Immature natural killer cell (primary cell): ENCODE data around the gene FCRL5. TPM values are rescaled to one million over a fixed set of nuclear protein-coding genes. Genes with fewer than 3 reads are reported as not detected.
"Not testable (repeated sequence)": the region's sequence is repeated elsewhere in the genome, so short reads cannot be mapped to it uniquely, and the experiment has no call there.

ENCODE experiments used
- DNase-seq, 3 donors: peaks; one replicate each; pipeline ENCODE4 v3.0.0; 2022; ENCODE audit warnings: mixed read lengths in 1 of 3
- H3K27ac Mint-ChIP-seq, 6 donors: one replicate each; pipeline ENCODE4 v1.8.0; 2020; ENCODE audit warnings: mixed read lengths in 6 of 6, mild to moderate bottlenecking in 5 of 6, inconsistent platforms in 4 of 6, moderate library complexity in 3 of 6
- H3K27me3 Mint-ChIP-seq, 3 donors: one replicate each; pipeline ENCODE4 v1.8.0; 2020 to 2021; ENCODE audit warnings: low read depth in 3 of 3, mild to moderate bottlenecking in 3 of 3, mixed read lengths in 3 of 3, moderate library complexity in 3 of 3, inconsistent platforms in 1 of 3
- H3K36me3 Mint-ChIP-seq, 3 donors: one replicate each; pipeline ENCODE4 v1.8.0; 2020; ENCODE audit warnings: mixed read lengths in 3 of 3, inconsistent platforms in 2 of 3, mild to moderate bottlenecking in 2 of 3
- H3K4me1 Mint-ChIP-seq, 2 donors: one replicate each; pipeline ENCODE4 v1.8.0; 2020; ENCODE audit warnings: inconsistent platforms in 2 of 2, mild to moderate bottlenecking in 2 of 2, mixed read lengths in 2 of 2, moderate library complexity in 1 of 2
- H3K4me3 Mint-ChIP-seq, 5 donors: one replicate each; pipeline ENCODE4 v1.8.0; 2020; ENCODE audit warnings: mild to moderate bottlenecking in 5 of 5, mixed read lengths in 5 of 5, inconsistent platforms in 3 of 5, moderate library complexity in 3 of 5
- H3K9me3 Mint-ChIP-seq, 6 donors: one replicate each; pipeline ENCODE4 v1.8.0; 2020; ENCODE audit warnings: mild to moderate bottlenecking in 6 of 6, mixed read lengths in 6 of 6, inconsistent platforms in 4 of 6, moderate library complexity in 3 of 6
- polyA plus RNA-seq, 3 donors: library from polyadenylated mRNA; unstranded; fragments of 300-500 nt; fragmentation: Illumina TruSeq; gene quantifications; one replicate each; pipeline ENCODE4 v1.2.3, GENCODE V29; 2021

FCRL5 gene
- polyA plus RNA-seq, 3 donors from 2014 or later: 0.10 TPM; not detected in 2

GRCh38 chr1:157566484-157567300 is 14.4 kb upstream of the FCRL5 start:
- H3K4me1 Mint-ChIP-seq: peaks cover 7 to 15% of the 10 kb centered on the region in 2 donors
- no peaks in the 10 kb centered on the region for H3K36me3 Mint-ChIP-seq
- H3K27ac Mint-ChIP-seq: no peak overlapping the region
- H3K4me3 Mint-ChIP-seq: no peak overlapping the region
- H3K9me3 Mint-ChIP-seq: no peaks in the 10 kb centered on the region
- peaks cover 3 to 7% (median 4%) of the 10 kb centered on the region in 3 donors for H3K27me3 Mint-ChIP-seq
- no peak for DNase-seq

- Mint-ChIP-seq H3K27ac (no peak overlapping the region), H3K9me3 (no peaks in the 10 kb centered on the region), H3K4me3 (no peak overlapping the region), H3K36me3 (no peaks in the 10 kb centered on the region), H3K27me3 (peaks cover 4 to 9% (median 5%) of the 10 kb centered on the region in 3 donors), H3K4me1 (peaks cover 7 to 15% of the 10 kb centered on the region in 2 donors)
- no peak for DNase-seq
Measured at GRCh38 chr1:157562515-157562914, 10.2 kb upstream of the FCRL5 start.

GRCh38 chr1:157558119-157558518 is 5.8 kb upstream of the FCRL5 start:
- Mint-ChIP-seq H3K27me3 (peaks cover 4 to 5% (median 5%) of the 10 kb centered on the region in 3 donors), H3K4me3 (no peak overlapping the region), H3K27ac (no peak overlapping the region), H3K9me3 (no peaks in the 10 kb centered on the region), H3K4me1 (peaks cover 7 to 13% of the 10 kb centered on the region in 2 donors), H3K36me3 (no peaks in the 10 kb centered on the region)
- no peak for DNase-seq

GRCh38 chr1:157548081-157548480 is 4.2 kb downstream of the FCRL5 start:
- not testable (repeated sequence) for H3K27ac Mint-ChIP-seq
- peaks cover 0 to 10% (median 7%) of the 10 kb centered on the region in 3 donors for H3K27me3 Mint-ChIP-seq

GRCh38 chr1:157542676-157543075 is 9.6 kb downstream of the FCRL5 start:
- Mint-ChIP-seq H3K36me3 (no peaks in the 10 kb centered on the region), H3K27ac (no peak overlapping the region), H3K9me3 (no peaks in the 10 kb centered on the region), H3K4me3 (no peak overlapping the region), H3K27me3 (peaks cover 8 to 15% (median 9%) of the 10 kb centered on the region in 3 donors), H3K4me1 (no peaks in the 10 kb centered on the region)
- no peak for DNase-seq

More at GRCh38 chr1:157548081-157548480, 4.2 kb downstream of the FCRL5 start:
- not testable (repeated sequence) for H3K4me3 Mint-ChIP-seq, H3K36me3 Mint-ChIP-seq, H3K9me3 Mint-ChIP-seq, DNase-seq, H3K4me1 Mint-ChIP-seq

GRCh38 chr1:157540852-157541251 is 11.5 kb downstream of the FCRL5 start:
- no peaks in the 10 kb centered on the region for H3K36me3 Mint-ChIP-seq
- H3K27ac Mint-ChIP-seq: no peak overlapping the region
- H3K4me1 Mint-ChIP-seq: no peaks in the 10 kb centered on the region
- H3K27me3 Mint-ChIP-seq: peaks cover 10 to 15% (median 12%) of the 10 kb centered on the region in 3 donors
- no peaks in the 10 kb centered on the region for H3K9me3 Mint-ChIP-seq
- DNase-seq: no peak
- H3K4me3 Mint-ChIP-seq: no peak overlapping the region

GRCh38 chr1:157540160-157540748 is 12.1 kb downstream of the FCRL5 start:
- Mint-ChIP-seq H3K4me1 (no peaks in the 10 kb centered on the region), H3K9me3 (no peaks in the 10 kb centered on the region), H3K4me3 (no peak overlapping the region), H3K36me3 (no peaks in the 10 kb centered on the region), H3K27me3 (peaks cover 10 to 15% (median 10%) of the 10 kb centered on the region in 3 donors), H3K27ac (no peak overlapping the region)
- DNase-seq: no peak

- no peak for DNase-seq
- Mint-ChIP-seq H3K4me3 (no peak overlapping the region), H3K27ac (no peak overlapping the region), H3K4me1 (no peaks in the 10 kb centered on the region), H3K9me3 (no peaks in the 10 kb centered on the region), H3K27me3 (peaks cover 10 to 17% (median 14%) of the 10 kb centered on the region in 3 donors), H3K36me3 (no peaks in the 10 kb centered on the region)
Measured at GRCh38 chr1:157539568-157539967, 12.7 kb downstream of the FCRL5 start.

GRCh38 chr1:157532569-157532968 is 19.7 kb downstream of the FCRL5 start:
- Mint-ChIP-seq H3K27me3 (peaks cover 8 to 15% (median 12%) of the 10 kb centered on the region in 3 donors), H3K27ac (no peak overlapping the region), H3K4me1 (no peaks in the 10 kb centered on the region), H3K36me3 (no peaks in the 10 kb centered on the region), H3K9me3 (no peaks in the 10 kb centered on the region), H3K4me3 (no peak overlapping the region)
- DNase-seq: no peak

GRCh38 chr1:157523774-157524493 is 28.4 kb downstream of the FCRL5 start:
- Mint-ChIP-seq H3K9me3 (no peaks in the 10 kb centered on the region), H3K4me3 (no peak overlapping the region), H3K4me1 (no peaks in the 10 kb centered on the region), H3K27me3 (peaks cover 0 to 3% (median 2%) of the 10 kb centered on the region in 3 donors), H3K27ac (no peak overlapping the region), H3K36me3 (no peaks in the 10 kb centered on the region)
- DNase-seq: no peak

- Mint-ChIP-seq H3K4me1 (no peaks in the 10 kb centered on the region), H3K4me3 (no peak overlapping the region), H3K9me3 (no peaks in the 10 kb centered on the region), H3K27me3 (peaks cover 0 to 5% (median 2%) of the 10 kb centered on the region in 3 donors), H3K27ac (no peak overlapping the region), H3K36me3 (no peaks in the 10 kb centered on the region)
- DNase-seq: no peak
Measured at GRCh38 chr1:157521056-157521455, 31.3 kb downstream of the FCRL5 start.

GRCh38 chr1:157520386-157520935 is 31.9 kb downstream of the FCRL5 start:
- Mint-ChIP-seq H3K27ac (no peak overlapping the region), H3K27me3 (peaks cover 0 to 6% (median 2%) of the 10 kb centered on the region in 3 donors), H3K4me1 (no peaks in the 10 kb centered on the region), H3K9me3 (no peaks in the 10 kb centered on the region), H3K36me3 (no peaks in the 10 kb centered on the region), H3K4me3 (no peak overlapping the region)
- DNase-seq: no peak

GRCh38 chr1:157519451-157519850 is 32.9 kb downstream of the FCRL5 start:
- DNase-seq: no peak
- H3K27ac Mint-ChIP-seq: no peak overlapping the region
- no peaks in the 10 kb centered on the region for H3K36me3 Mint-ChIP-seq
- peaks cover 0 to 6% (median 2%) of the 10 kb centered on the region in 3 donors for H3K27me3 Mint-ChIP-seq
- H3K4me3 Mint-ChIP-seq: no peak overlapping the region
- H3K4me1 Mint-ChIP-seq: no peaks in the 10 kb centered on the region
- no peaks in the 10 kb centered on the region for H3K9me3 Mint-ChIP-seq

- no peaks in the 10 kb centered on the region for H3K9me3 Mint-ChIP-seq
- no peak for DNase-seq
- H3K27ac Mint-ChIP-seq: no peak overlapping the region
Measured at GRCh38 chr1:157517016-157517415, 35.3 kb downstream of the FCRL5 start.

More at GRCh38 chr1:157517016-157517415, 35.3 kb downstream of the FCRL5 start:
- H3K36me3 Mint-ChIP-seq: no peaks in the 10 kb centered on the region
- peaks cover 0 to 3% (median 0%) of the 10 kb centered on the region in 3 donors for H3K27me3 Mint-ChIP-seq
- no peak overlapping the region for H3K4me3 Mint-ChIP-seq
- H3K4me1 Mint-ChIP-seq: peaks cover 4 to 11% of the 10 kb centered on the region in 2 donors
